HFF-Myc (cell line): ENCODE results near the gene CEP57L1.
A peak's percentile ranks its signal among the peaks of the same experiment; 100 is the strongest.

ENCODE experiments used
- DNase-seq: peaks from one replicate; pipeline ENCODE4 v3.0.0-alpha.2; 2011; ENCODE audit warnings: low read depth; ENCODE audit errors: extremely low read depth
- H3K4me3 ChIP-seq: replicated peaks from 2 replicates; pipeline ENCODE4 v1.5.1; 2011; ENCODE audit warnings: low read depth, mild to moderate bottlenecking, control low read depth, low read length
- TF ChIP-seq, protein P1 (sequence below): IDR thresholded peaks from 2 replicates; pipeline ENCODE4 v1.5.1; 2012; ENCODE audit warnings: mild to moderate bottlenecking, low read depth, low read length, control low read depth; ENCODE audit errors: missing control alignments

The CEP57L1 gene

DNA sequence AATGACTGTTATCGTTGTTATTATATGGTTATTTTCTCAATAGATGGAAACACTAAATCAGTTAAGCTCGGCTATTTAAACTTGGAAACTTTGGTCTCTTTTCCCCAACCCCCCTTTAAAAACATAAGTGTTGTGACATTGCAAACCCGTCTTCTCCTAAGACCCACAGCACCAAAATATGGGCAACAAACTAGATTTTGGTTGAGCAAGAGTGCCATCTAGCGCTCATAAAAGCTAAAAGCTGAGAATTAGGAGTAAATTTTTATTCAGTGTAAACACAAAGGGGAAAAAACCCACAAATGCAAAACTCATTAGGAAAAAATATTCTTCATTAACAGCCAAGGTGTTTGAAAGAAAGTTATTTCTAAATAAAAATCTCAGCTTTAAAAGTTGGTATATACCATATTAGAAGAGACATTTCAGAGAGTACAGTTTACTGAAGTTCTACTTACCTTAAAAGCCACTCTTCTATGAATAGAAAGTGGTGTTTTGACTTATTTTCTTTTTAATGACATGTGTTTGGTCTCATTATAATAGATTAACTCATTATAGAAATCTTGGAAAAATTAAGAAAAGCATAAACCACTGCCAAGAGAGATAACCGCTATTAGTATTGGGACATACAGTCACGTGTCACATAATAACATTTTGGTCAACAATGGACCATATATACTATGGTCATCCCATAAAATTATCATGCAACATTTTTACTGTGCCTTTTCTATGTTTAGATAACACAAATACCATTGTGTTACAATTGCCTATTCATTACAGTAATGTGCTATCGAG, 21.8 kb upstream of the CEP57L1 start:
- H3K4me3 ChIP-seq: no peak overlapping the region
- DNase-seq: peak; percentile 65
- TF ChIP-seq, protein P1, sequence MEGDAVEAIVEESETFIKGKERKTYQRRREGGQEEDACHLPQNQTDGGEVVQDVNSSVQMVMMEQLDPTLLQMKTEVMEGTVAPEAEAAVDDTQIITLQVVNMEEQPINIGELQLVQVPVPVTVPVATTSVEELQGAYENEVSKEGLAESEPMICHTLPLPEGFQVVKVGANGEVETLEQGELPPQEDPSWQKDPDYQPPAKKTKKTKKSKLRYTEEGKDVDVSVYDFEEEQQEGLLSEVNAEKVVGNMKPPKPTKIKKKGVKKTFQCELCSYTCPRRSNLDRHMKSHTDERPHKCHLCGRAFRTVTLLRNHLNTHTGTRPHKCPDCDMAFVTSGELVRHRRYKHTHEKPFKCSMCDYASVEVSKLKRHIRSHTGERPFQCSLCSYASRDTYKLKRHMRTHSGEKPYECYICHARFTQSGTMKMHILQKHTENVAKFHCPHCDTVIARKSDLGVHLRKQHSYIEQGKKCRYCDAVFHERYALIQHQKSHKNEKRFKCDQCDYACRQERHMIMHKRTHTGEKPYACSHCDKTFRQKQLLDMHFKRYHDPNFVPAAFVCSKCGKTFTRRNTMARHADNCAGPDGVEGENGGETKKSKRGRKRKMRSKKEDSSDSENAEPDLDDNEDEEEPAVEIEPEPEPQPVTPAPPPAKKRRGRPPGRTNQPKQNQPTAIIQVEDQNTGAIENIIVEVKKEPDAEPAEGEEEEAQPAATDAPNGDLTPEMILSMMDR: peak; percentile 47

DNA sequence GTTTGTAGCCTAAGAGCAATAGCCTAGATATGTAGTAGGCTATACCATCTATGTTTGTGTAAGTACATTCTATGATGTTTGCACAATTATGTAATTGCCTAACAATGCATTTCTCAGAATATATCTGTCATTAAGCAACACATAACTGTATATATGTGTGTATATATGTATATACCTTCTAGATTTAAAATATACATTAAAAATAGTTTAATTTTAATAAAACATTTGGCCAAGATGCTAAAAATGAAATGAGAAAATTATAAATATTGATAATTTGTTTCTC, 21.2 kb upstream of the CEP57L1 start:
- no peak for DNase-seq
- no peak overlapping the region for H3K4me3 ChIP-seq
- TF ChIP-seq, protein P1: no peak

DNA sequence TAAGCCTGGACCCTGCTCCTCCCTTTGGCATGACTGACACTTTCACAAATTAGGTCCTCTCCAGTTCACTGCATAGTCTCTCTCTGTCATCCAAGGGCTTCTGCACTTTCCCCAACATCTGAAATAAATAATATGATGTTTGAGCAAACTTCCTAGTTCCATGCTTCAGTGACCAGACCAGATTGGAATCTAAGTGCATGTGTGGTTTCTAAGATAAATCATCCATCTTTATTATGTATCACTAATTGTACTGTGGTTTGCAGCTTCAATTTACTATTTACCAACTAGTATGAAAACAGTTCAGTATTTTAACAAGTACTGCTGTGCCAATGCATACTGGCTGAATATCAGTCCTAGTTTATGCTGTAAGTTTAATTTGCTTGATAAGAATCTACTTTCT, 19.4 kb upstream of the CEP57L1 start:
- H3K4me3 ChIP-seq: no peak overlapping the region
- TF ChIP-seq, protein P1: no peak
- peak; percentile 49 for DNase-seq

DNA sequence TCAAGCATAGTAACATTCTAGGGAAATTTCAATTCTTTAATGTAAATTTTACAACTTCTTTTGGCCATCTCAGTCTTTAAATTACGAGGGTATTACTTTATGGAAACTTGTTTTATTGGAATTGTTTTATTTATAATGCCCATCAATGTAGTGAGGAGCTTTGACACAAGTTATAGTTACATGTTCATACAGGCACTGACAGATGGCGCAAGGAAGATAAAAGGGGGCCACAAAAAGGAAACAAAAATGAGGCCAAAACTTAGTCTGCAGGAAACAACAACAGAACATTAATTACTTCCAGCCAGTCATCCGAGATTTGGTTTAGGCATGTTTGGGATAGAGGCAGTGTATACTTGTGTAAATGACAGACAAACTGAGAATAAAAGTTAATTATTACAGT, 18.9 kb upstream of the CEP57L1 start:
- DNase-seq: no peak
- TF ChIP-seq, protein P1: no peak
- no peak overlapping the region for H3K4me3 ChIP-seq

DNA sequence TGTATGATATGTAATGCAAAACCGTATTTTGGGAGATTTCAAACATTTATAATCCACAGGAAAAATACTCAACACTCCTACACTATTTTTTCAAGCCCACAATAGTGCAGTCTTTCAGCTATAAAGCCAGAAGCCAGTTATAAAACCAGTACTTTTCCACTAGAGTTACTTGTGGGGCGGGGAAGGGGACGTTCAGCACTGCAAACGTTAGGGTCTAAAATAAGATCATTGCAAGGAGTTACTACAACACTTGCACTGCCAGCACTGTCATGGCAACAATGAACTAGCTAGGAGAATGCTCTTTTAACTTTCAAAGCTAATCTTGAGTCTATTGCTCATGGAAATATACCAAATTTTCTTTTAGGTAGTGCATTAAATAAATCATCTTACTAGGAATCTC, 15.3 kb upstream of the CEP57L1 start:
- H3K4me3 ChIP-seq: no peak overlapping the region
- no peak for DNase-seq
- TF ChIP-seq, protein P1: no peak

DNA sequence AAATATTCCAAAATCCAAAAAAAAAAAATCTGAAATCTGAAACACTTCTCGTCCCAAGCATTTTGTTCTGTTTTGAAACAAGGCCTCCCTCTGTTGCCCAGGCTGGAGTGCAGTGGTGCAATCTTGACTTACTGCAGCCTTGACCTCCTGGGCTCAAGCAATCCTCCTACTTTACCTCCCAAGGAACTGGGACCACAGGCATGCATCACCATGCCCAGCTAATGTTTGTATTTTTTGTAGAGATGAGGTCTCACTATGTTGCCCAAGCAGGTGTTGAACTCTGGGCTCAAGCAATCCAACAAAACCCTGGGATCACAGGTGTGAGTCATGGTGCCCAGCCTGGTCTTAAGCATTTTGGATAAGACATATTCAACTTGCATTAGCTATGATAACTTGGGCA, 14.3 kb upstream of the CEP57L1 start:
- TF ChIP-seq, protein P1: no peak
- DNase-seq: no peak
- H3K4me3 ChIP-seq: no peak overlapping the region
